HCT116 (cell line): ENCODE results near the gene ZP1. TPM values are rescaled to one million over a fixed set of nuclear protein-coding genes. Genes with fewer than 3 reads are reported as not detected.

Source experiments
- ATAC-seq: fragments of 200-7000 bp; cut with Tn5 transposase; 2 replicates; pipeline ENCODE4 v1.9.1; 2020; ENCODE audit warnings: mild to moderate bottlenecking, moderate library complexity
- BruUV-seq: library from RNA; stranded (reverse); fragments of 400-500 nt; replicated peaks from 2 replicates; lab custom pipeline; 2021; lab: Mats Ljungman, UMichigan
- CTCF ChIA-PET: fragments of 300-600 bp; sonication (Branson Sonifier 250); formaldehyde crosslinking; loops from one replicate; lab custom pipeline; 2021; ENCODE audit warnings: antibody characterized with exemption; lab: Charles Lee
- POLR2A ChIA-PET: fragments of 300-600, 350-600 bp; sonication (Branson Sonifier 250); formaldehyde crosslinking; loops from one replicate; lab custom pipeline; 2021; ENCODE audit warnings: antibody characterized with exemption; lab: Charles Lee
- RAD21 ChIA-PET, 2 experiments: fragments of 300-600 bp; sonication (Branson Sonifier 250); formaldehyde crosslinking; loops; one replicate each; lab custom pipeline; 2023; ENCODE audit warnings: low total read pairs in 2 of 2; ENCODE audit not compliant: uncharacterized antibody in 2 of 2, unreplicated experiment in 2 of 2, low non-redundant PET in 1 of 2; lab: Charles Lee
- DNase-seq: peaks from one replicate; pipeline ENCODE4 v3.0.0-alpha.2; 2010; ENCODE audit warnings: low read depth, low spot score
- H2AFZ ChIP-seq: fragments of 200-600 bp; shearing (Covaris generic), sonication (generic); 2 replicates; pipeline ENCODE4 v1.6.1; 2017; ENCODE audit warnings: low read depth, mixed run types, mixed read lengths, antibody characterized with exemption, low read length; ENCODE audit not compliant: poor library complexity, severe bottlenecking
- H3K27ac ChIP-seq: 2 replicates; pipeline ENCODE4 v1.5.1; 2012; ENCODE audit warnings: low read depth, low read length
- H3K27me3 ChIP-seq: fragments of 200-600 bp; sonication (generic); 2 replicates; pipeline ENCODE4 v1.6.1; 2016; ENCODE audit warnings: mixed run types, low read length, mixed read lengths; ENCODE audit not compliant: insufficient read depth
- H3K36me3 ChIP-seq, 2 experiments: fragments of 200-500 bp in 1 of 2; fragments of 200-600 bp in 1 of 2; sonication (Bioruptor generic) in 1 of 2; sonication (generic) in 1 of 2; 2 replicates each; pipeline versions ENCODE4 v1.5.1 to v1.6.1; 2014 to 2016; ENCODE audit warnings: low read length in 2 of 2, inconsistent platforms in 1 of 2, mixed read lengths in 1 of 2, mixed run types in 1 of 2; ENCODE audit not compliant: insufficient read depth in 2 of 2, control insufficient read depth in 1 of 2
- H3K4me1 ChIP-seq, 2 experiments: fragments of 200-600 bp in 1 of 2; sonication (generic) in 1 of 2; 2 replicates each; pipeline versions ENCODE4 v1.5.1 to v1.6.1; 2012 to 2017; ENCODE audit warnings: low read length in 2 of 2, inconsistent platforms in 1 of 2, mild to moderate bottlenecking in 1 of 2, mixed read lengths in 1 of 2, mixed run types in 1 of 2, moderate library complexity in 1 of 2; ENCODE audit not compliant: insufficient read depth in 2 of 2, control insufficient read depth in 1 of 2
- H3K4me2 ChIP-seq: fragments of 200-600 bp; sonication (generic); 2 replicates; pipeline ENCODE4 v1.6.1; 2017; ENCODE audit warnings: mixed run types, low read length, mixed read lengths
- H3K4me3 ChIP-seq, 2 experiments: fragments of 200-600 bp in 1 of 2; sonication (generic) in 1 of 2; replicated peaks in 1 of 2; 2 replicates each; pipeline ENCODE4 v1.5.1; 2011 to 2016; ENCODE audit warnings: low read length in 2 of 2, control low read depth in 1 of 2, low read depth in 1 of 2, mild to moderate bottlenecking in 1 of 2, mixed read lengths in 1 of 2, mixed run types in 1 of 2
- H3K79me2 ChIP-seq: fragments of 200-600 bp; sonication (generic); 2 replicates; pipeline ENCODE4 v1.6.1; 2017; ENCODE audit warnings: mild to moderate bottlenecking, mixed run types, low read length, moderate library complexity, mixed read lengths; ENCODE audit not compliant: insufficient read depth
- H3K9ac ChIP-seq: fragments of 200-600 bp; sonication (generic); 2 replicates; pipeline ENCODE4 v1.6.1; 2016; ENCODE audit warnings: low read length, mixed read lengths
- H3K9me2 ChIP-seq: fragments of 200-600 bp; sonication (generic), shearing (Covaris generic); 2 replicates; pipeline ENCODE4 v1.6.1; 2017; ENCODE audit warnings: mixed run types, mild to moderate bottlenecking, moderate library complexity; ENCODE audit not compliant: insufficient read depth
- H3K9me3 ChIP-seq, 2 experiments: fragments of 200-500 bp in 1 of 2; fragments of 200-600 bp in 1 of 2; sonication (Bioruptor generic) in 1 of 2; sonication (generic) in 1 of 2; 2 replicates each; pipeline ENCODE4 v1.6.1; 2014 to 2017; ENCODE audit warnings: low read length in 2 of 2, mixed read lengths in 2 of 2, inconsistent platforms in 1 of 2, low read depth in 1 of 2, mild to moderate bottlenecking in 1 of 2, mixed run types in 1 of 2, moderate library complexity in 1 of 2; ENCODE audit not compliant: control insufficient read depth in 1 of 2, insufficient read depth in 1 of 2
- H4K20me1 ChIP-seq: fragments of 200-600 bp; sonication (generic), shearing (Covaris generic); 2 replicates; pipeline ENCODE4 v1.6.1; 2017; ENCODE audit warnings: mixed run types, mild to moderate bottlenecking, moderate library complexity; ENCODE audit not compliant: insufficient read depth
- EZH2 ChIP-seq: fragments of 200-600 bp; sonication (generic); IDR thresholded peaks from 2 replicates; pipeline ENCODE4 v1.6.1; 2017; ENCODE audit warnings: antibody characterized with exemption, mixed run types
- EZH2phosphoT487 ChIP-seq: fragments of 200-600 bp; IDR thresholded peaks from 2 replicates; pipeline ENCODE4 v1.6.1; 2018; ENCODE audit warnings: antibody characterized with exemption, borderline replicate concordance
- RAD21 ChIP-seq: IDR thresholded peaks from 2 replicates; pipeline ENCODE4 v1.6.1; 2012; ENCODE audit warnings: low read depth, mild to moderate bottlenecking
- YY1 ChIP-seq: IDR thresholded peaks from 2 replicates; pipeline ENCODE4 v1.6.1; 2011; ENCODE audit warnings: low read length, low read depth, moderate library complexity, mild to moderate bottlenecking; ENCODE audit not compliant: insufficient replicate concordance; ENCODE audit errors: extremely low read depth
- intact Hi-C: fragments of 100-400 bp; cut with micrococcal nuclease; formaldehyde crosslinking; loops from 2 replicates; pipeline ENCODE4 v1.10.0; 2022
- total RNA-seq: library from RNA; stranded (reverse); gene quantifications from one replicate; pipeline ENCODE4 v1.2.1, GENCODE V29; 2021; ENCODE audit not compliant: unreplicated experiment
- TF ChIP-seq, protein P1 (sequence below): IDR thresholded peaks from 2 replicates; pipeline ENCODE4 v1.6.1; 2012; ENCODE audit warnings: low read depth
- TF ChIP-seq, protein P2 (sequence below): IDR thresholded peaks from 2 replicates; pipeline ENCODE4 v1.6.1; 2012

The ZP1 gene
- total RNA-seq, 1 experiment from 2014 or later, result not detected

DNA sequence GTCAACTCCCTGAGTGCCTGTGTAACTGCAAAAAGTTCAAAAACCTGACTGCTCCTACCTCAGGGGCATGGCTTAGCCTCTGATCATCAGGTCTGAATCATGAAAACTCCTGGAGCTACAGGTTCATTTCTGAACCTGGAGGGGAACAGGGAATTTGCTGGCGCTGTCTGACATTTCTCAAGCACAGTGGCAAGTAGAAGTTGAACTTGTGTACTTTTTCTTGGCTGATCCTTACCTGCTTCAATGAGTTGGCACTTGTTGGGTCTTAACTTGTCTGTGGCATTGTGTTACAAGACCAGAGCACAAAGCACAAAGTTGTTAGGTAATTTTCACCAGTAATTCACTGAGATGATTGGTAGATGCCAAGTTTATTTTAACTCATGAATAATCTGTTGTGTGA, 49.9 kb downstream of the ZP1 start:
- Histone ChIP-seq H3K9me3 (no peaks in the 10 kb centered on the region), H3K79me2 (peaks cover 57% of the 10 kb centered on the region), H2AFZ (no peak overlapping the region), H4K20me1 (no peaks in the 10 kb centered on the region; the same call in 1 of the 2 replicates), H3K9ac (no peak overlapping the region), H3K36me3 (peaks cover 9 to 21% of the 10 kb centered on the region in 2 experiments; a peak in 2 of 4 replicates), H3K4me2 (no peak overlapping the region), H3K27ac (no peak overlapping the region), H3K4me1 (peaks cover 26 to 66% of the 10 kb centered on the region in 2 experiments), H3K9me2 (no peaks in the 10 kb centered on the region), H3K27me3 (no peaks in the 10 kb centered on the region), H3K4me3 (no peak overlapping the region)
- no TSS peak for BruUV-seq
- ChIA-PET RAD21 (no interaction called here), CTCF (no interaction called here), POLR2A (no interaction called here)
- ATAC-seq (no peak), DNase-seq (no peak)
- intact Hi-C loops, result loop anchor here (10.0 kb wide), 1 partner anchor 268 kb away; no protein-coding TSS in a partner anchor
- no peak for TF ChIP-seq RAD21
- no peak for TF ChIP-seq EZH2
- TF ChIP-seq YY1, result no peak
- no peak for TF ChIP-seq EZH2phosphoT487
- TF ChIP-seq, protein P1, sequence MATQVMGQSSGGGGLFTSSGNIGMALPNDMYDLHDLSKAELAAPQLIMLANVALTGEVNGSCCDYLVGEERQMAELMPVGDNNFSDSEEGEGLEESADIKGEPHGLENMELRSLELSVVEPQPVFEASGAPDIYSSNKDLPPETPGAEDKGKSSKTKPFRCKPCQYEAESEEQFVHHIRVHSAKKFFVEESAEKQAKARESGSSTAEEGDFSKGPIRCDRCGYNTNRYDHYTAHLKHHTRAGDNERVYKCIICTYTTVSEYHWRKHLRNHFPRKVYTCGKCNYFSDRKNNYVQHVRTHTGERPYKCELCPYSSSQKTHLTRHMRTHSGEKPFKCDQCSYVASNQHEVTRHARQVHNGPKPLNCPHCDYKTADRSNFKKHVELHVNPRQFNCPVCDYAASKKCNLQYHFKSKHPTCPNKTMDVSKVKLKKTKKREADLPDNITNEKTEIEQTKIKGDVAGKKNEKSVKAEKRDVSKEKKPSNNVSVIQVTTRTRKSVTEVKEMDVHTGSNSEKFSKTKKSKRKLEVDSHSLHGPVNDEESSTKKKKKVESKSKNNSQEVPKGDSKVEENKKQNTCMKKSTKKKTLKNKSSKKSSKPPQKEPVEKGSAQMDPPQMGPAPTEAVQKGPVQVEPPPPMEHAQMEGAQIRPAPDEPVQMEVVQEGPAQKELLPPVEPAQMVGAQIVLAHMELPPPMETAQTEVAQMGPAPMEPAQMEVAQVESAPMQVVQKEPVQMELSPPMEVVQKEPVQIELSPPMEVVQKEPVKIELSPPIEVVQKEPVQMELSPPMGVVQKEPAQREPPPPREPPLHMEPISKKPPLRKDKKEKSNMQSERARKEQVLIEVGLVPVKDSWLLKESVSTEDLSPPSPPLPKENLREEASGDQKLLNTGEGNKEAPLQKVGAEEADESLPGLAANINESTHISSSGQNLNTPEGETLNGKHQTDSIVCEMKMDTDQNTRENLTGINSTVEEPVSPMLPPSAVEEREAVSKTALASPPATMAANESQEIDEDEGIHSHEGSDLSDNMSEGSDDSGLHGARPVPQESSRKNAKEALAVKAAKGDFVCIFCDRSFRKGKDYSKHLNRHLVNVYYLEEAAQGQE, result no peak
- TF ChIP-seq, protein P2, sequence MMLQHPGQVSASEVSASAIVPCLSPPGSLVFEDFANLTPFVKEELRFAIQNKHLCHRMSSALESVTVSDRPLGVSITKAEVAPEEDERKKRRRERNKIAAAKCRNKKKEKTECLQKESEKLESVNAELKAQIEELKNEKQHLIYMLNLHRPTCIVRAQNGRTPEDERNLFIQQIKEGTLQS, result no peak
